Posterior cingulate gyrus (tissue), 11 donors: ENCODE results near the gene DENND1A.

Experiments used
- DNase-seq, 10 donors: peaks; one replicate each; pipeline versions ENCODE4 v3.0.0 to v3.0.0-alpha.2; 2020 to 2021; ENCODE audit warnings: mixed read lengths in 3 of 10
- intact Hi-C: fragments of 100-400 bp; cut with DNase I; formaldehyde crosslinking; loops from one replicate; pipeline ENCODE4 v1.15.1; 2023

Gene DENND1A

DNA sequence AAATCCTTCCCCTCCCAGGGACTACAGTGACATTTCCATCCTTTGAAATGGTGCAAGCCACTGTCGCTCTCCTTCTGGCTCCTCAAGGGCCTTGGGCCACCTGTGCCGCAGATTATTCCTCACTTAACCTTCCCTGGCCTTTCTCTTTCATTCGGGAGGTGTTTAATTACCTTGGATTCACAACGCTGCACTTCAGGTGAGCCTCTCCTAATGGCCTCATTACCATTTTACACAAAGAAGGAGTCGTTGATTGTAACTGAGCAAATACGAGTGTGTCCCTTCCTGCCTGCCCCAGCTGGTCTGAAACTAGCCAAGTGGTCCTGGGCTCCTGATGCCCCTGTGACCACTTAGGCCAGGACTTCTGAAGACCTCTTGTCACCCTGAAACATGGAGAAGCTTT is 368.9 kb downstream of the DENND1A start:
- no peak for DNase-seq
- intact Hi-C loops = no loop called here

DNA sequence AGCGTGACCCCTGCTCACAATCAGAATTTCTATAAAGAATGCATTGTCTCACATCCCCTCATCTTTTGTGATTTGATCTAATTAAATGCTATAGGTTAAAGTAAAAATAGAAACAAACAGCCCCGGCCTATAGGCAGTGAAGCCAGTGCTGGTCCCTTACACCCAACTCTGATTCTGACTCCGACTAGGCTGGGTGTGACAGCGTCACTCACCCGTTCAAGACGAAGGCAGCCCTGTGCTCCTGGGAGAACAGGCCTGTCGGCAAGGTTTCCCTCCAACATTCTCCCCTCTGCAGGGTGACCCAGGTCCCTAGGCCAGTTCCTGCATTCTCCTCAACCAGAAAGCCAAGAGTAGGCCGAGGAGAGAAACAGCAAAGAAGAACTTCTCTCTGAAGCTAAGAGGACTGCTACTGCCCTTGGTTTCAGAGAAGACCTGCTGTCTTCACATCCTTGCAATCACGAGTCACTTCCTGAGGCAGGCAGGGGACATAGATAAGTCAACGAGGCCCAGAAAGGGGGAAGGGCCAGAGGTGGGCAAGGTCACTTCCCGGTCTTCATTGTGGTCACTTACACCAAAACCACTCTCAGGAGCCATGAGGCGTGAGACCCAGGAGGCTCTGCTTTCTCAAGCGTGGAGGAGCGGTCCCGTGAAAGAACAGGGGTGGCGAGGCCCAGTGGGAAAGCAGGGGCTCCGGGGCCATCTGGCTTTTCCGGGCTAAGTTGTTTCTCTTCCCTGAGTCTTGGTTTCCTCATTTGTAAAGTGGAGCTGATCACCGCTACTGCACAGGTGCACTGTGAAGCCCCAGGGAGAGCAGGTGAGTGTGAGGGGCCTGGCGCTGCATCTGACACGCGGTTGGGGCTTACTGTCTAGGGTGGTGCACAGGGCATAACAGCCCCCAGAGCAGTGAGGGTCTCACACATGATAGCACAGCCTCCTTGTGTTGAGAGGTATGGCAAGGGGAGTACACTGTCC is 373.2 kb downstream of the DENND1A start:
- DNase-seq = no peak
- intact Hi-C loops = no loop called here

DNA sequence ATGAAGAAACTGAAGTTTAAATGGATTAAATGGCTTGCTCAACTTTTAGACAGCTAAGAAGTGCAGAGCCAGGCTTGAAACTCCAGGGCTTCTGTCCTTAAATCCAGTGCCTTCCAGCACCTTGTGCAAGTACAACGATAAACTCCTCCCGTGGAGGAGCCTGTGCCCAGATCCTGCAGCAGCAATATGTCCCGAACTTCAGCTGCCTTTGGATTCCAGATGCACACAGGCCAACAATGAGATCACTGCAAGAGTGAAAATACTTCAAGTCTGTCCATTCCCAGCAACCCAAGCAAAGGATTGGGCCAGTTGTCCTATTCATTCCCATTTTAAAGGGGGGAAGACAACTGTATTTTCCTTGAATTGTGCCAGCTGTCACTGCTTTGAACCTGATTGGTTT is 374.3 kb downstream of the DENND1A start:
- intact Hi-C loops = no loop called here
- DNase-seq = no peak

DNA sequence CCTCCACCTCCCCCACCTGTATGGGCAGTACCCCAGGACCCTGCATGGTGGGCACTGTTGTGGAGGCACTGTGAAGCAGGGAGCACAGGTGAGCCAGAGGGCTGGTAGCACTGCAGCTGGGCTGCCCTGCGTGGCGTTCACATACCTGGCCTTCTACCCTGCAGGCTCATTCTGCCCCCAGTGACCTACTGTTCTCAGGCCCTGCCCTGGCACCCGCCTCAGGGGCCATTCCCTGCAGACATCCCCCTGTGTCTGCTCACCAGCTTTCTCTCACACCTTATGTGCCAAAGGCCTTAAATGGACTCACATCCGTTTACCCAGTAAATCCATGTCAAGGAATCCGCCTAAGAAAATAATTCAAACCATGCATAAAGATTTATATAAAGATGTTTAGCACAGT is 377.4 kb downstream of the DENND1A start:
- no peak for DNase-seq
- intact Hi-C loops = no loop called here

DNA sequence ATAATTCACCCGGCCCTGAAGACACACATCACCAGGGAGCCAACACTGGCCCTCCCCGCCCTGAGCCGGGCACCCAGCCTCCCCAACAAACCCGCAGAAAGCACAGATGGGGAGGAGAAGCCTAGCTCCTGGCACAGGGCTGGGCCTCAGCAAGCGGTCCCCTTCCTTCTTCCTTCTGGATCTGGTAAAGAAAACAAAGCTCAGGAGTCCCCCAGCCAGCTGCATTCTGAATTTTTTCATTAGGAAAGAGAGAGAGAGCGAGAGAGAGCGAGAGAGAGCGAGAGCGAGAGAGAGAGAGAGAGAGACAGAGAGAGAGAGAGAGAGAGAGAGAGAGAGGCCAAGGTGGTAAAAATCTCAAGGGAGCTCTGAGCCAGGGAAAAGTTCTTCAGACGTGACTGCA is 378.2 kb downstream of the DENND1A start:
- DNase-seq = no peak
- intact Hi-C loops = no loop called here

GRCh38 chr9:123550797-123551196 is 379.1 kb downstream of the DENND1A start:
- intact Hi-C loops = no loop called here
- peak in 1 of 10 donors; percentile 78 for DNase-seq

DNA sequence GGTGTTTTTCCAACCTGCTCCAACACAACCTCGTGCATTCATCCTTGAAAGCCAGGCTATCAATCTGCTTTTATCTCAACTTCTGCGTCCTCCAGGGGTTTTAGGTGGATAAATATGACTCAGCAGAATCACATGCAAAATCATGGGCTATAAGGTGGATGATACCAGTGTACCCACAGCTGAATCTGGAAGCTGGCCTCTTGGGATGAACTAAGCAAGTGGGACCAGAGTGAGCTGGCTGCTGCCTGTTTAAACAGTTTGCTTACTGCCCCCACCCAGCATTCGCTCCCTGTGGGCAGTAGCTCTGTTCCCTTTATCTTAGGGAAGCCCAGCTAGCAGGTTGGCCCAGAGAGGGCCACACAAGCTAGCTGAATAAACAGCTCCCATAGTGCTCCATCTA is 379.9 kb downstream of the DENND1A start:
- intact Hi-C loops = no loop called here
- DNase-seq = no peak

DNA sequence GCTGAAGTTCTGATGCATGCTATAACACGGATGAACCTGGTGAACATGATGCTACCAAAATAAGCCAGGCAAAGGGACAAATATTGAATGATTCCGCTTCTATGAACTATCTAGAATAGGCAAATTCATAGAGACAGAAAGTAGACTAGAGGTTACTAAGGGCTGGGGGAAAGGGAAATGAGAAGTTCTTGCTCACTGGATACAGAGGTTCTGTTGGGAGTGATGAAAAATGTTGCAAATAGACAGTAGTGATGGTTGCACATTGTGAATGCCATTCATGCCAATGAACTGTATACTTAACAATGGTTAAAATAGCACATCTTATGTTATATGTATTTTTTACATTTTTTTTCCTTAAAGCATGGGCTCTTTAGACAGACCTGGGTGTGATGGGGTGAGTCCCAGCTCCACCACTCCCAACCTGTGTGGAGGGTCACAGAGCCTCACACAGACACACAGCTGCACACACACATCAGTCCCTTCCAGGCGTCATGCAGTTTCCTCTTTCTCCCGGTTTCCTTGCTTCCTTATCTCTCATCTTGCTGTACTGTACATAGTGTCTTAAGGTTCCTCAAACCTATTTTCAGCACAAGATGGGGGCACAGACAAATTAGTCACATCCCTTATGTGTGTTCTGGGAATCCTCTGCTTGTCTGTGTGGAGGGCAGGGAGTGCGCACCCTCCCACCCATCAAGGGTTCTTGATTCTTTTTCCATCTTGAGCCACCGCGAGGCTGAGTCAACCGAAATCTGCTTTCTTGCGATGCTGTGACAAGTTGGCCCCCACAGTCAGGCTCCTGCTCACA is 381.0 kb downstream of the DENND1A start:
- peak in 8 of 10 donors; percentile 26 to 92 (median 54) for DNase-seq
- intact Hi-C loops = loop anchor here (10.0 kb wide), 1 partner anchor 326 kb away; no protein-coding TSS in a partner anchor

DNA sequence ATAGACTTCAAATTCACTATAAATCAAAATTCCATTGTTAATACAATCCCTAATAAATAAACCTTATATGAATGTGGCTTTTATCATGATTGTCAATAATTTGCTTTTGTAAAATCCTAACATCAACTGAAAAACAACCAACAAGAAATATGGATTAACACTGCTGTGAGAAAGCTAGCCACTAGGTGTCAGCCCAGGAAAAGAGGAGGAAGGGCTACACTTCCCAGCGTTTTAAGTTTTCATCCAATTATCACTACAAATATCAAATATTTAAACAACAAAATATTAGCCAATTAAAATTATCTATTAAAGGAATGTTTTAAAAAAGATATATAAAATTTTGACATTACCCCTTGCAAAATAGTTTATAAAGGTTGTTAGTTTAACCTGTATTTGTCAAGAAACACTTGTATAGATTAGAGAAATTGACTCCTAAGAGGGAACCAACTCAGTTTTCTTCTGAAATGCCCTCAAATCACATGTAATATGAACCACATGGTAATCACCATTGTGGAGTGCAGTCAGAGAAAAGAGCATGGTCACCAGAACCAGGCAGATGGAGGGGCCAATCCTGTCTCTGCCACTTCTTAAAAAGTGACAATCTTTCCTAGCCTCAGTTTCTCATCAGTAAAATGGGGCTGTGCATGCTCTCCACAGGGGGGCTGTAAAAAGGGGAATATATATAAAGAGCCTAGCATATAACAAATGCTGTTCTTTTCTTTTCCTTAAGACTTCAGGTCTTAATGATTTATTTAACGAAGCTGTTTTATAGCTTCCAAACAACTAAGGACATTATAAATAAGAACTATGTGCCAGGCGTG is 385.7 kb downstream of the DENND1A start:
- DNase-seq = peak in 2 of 10 donors; percentile 21 to 28
- intact Hi-C loops = loop anchor here (10.0 kb wide), 1 partner anchor 331 kb away; no protein-coding TSS in a partner anchor

GRCh38 chr9:123543492-123543891 is 386.4 kb downstream of the DENND1A start:
- intact Hi-C loops = loop anchor here (10.0 kb wide), 1 partner anchor 331 kb away; no protein-coding TSS in a partner anchor

DNA sequence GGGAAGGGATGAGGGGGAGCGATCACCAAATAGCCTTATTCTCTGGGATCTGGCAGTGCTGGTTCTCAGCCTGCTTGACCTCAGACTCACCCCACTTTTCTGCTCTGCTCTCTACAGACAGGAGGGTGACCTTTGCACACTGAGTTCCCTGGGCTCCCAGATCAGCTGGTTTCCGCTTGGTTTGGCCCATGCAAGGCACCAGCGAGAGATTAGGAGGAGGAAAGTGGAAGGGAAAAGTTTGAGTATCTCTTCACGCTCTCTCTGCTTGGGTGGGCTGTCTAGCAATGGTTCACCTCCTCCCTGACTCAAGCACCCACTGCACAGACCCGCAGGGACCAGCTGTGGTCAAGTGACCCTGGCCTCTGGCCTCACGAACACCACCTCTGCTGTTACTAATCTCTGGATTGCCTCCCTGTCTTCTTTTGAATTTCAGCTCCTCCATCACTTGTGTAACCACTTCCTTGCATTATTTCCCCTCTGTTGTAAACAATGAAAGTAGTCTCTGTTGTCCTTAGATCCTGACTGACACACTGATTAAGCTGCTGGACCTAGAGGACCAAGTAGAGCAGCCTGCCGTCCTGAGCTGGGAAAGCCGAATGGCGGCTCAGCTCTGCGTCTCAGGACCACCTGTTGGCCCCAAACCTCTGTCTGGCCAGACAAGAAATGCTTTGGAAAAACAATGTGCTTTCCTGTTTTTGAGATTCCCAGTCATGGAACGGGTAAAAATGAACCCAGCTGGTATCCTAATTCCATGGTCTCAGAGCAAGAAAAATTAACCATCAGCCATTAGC is 387.3 kb downstream of the DENND1A start:
- intact Hi-C loops = loop anchor here (10.0 kb wide), 1 partner anchor 332 kb away; no protein-coding TSS in a partner anchor
- no peak for DNase-seq

More at GRCh38 chr9:123543492-123543891, 386.4 kb downstream of the DENND1A start:
- DNase-seq = no peak

GRCh38 chr9:123541411-123541810 is 388.5 kb downstream of the DENND1A start:
- no peak for DNase-seq
- intact Hi-C loops = loop anchor here (10.0 kb wide), 1 partner anchor 333 kb away; no protein-coding TSS in a partner anchor

- DNase-seq = no peak
- intact Hi-C loops = loop anchor here (10.0 kb wide), 1 partner anchor 334 kb away; no protein-coding TSS in a partner anchor
Observed at GRCh38 chr9:123540457-123540856, 389.5 kb downstream of the DENND1A start.

GRCh38 chr9:123537809-123538208 is 392.1 kb downstream of the DENND1A start:
- intact Hi-C loops = no loop called here
- DNase-seq = no peak

GRCh38 chr9:123536455-123536868 is 393.5 kb downstream of the DENND1A start:
- intact Hi-C loops = no loop called here
- no peak for DNase-seq

- DNase-seq = no peak
- intact Hi-C loops = no loop called here
Observed at GRCh38 chr9:123534336-123534735, 395.6 kb downstream of the DENND1A start.

GRCh38 chr9:123530244-123530643 is 399.7 kb downstream of the DENND1A start:
- intact Hi-C loops = no loop called here
- no peak for DNase-seq

- no peak for DNase-seq
- intact Hi-C loops = no loop called here
Observed at GRCh38 chr9:123528501-123528900, 401.4 kb downstream of the DENND1A start.

- no peak for DNase-seq
- intact Hi-C loops = no loop called here
Observed at GRCh38 chr9:123527981-123528380, 401.9 kb downstream of the DENND1A start.
